Measurements from ENCODE around the gene ATF3. TPM values are rescaled to one million over a fixed set of nuclear protein-coding genes. Genes with fewer than 3 reads are reported as not detected.

The ATF3 gene
- total RNA-seq, 2 donors from 2014 or later, result 10.7 to 160 TPM

- DNase-seq (ENCODE audit: low spot score) (no peak), ATAC-seq (ENCODE audit: insufficient number of reproducible peaks, low FRiP score, low read depth) (no peak)
- H3K27ac ChIP-seq, result no peak overlapping the region
- peaks cover 3 to 13% of the 10 kb centered on the region in 2 donors for H3K4me1 ChIP-seq (ENCODE audit: control insufficient read depth in 1 of 2, low read depth in 2 of 2)
- no peaks in the 10 kb centered on the region for H3K9me3 ChIP-seq
- H3K27me3 ChIP-seq (replicated peaks; ENCODE audit: insufficient read depth), result no peaks in the 10 kb centered on the region
- H3K4me3 ChIP-seq, result no peak overlapping the region
- TF ChIP-seq CTCF (IDR thresholded peaks at IDR 0.05), result no peak
- no peaks in the 10 kb centered on the region for H3K36me3 ChIP-seq
Measured at GRCh38 chr1:212597487-212597886, 11.1 kb upstream of the ATF3 start.

DNA sequence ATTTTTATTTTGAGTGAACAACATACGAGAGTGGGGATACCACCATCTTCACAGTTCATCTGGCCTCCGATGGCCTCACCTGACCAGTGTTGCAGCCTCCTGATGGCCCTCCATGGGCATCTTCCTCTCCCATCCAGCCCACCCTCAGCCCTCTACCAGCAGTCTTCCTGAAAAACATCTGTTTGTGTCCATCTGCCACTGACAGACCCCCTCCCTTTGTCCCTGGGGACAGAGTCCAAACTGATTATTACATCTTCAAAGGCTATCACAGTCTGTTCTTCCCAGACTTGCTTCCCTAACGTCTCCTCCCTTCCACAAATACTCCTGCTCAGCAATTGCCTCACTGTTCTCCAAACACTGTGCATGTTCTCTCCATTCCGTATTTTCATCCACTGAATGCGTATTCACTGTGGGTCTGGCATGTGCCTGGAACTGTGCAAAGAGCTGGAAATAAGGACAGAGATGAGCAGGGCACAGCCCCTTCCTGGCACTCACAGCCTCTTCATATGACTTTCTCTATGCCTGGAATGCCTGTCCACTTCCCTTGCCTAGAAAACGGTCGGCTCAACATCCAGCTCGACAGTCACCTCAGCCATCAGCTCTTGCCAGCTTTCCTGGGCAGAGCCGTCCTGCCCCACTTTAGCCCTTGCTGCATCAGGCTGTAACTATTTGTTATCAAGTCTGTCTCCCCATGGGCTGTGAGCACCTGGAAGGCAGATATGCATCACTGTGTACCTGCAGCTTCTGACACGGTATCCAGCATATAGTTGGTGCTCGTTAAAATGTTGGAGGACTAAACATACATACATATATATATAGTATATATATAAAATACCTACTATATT lies 8.3 kb upstream of the ATF3 start:
- Histone ChIP-seq H3K27ac (no peak overlapping the region), H3K27me3 (replicated peaks; ENCODE audit: insufficient read depth) (no peaks in the 10 kb centered on the region), H3K36me3 (no peaks in the 10 kb centered on the region), H3K9me3 (no peaks in the 10 kb centered on the region), H3K4me3 (no peak overlapping the region), H3K4me1 (ENCODE audit: control insufficient read depth in 1 of 2, low read depth in 2 of 2) (peaks cover 3 to 15% of the 10 kb centered on the region in 2 donors)
- ATAC-seq (ENCODE audit: insufficient number of reproducible peaks, low FRiP score, low read depth), result no peak
- no peak for DNase-seq (ENCODE audit: low spot score)
- no peak for TF ChIP-seq CTCF (IDR thresholded peaks at IDR 0.05)

GRCh38 chr1:212600980-212601379 lies 7.6 kb upstream of the ATF3 start:
- Histone ChIP-seq H3K4me3 (no peak overlapping the region), H3K27me3 (replicated peaks; ENCODE audit: insufficient read depth) (no peaks in the 10 kb centered on the region), H3K4me1 (ENCODE audit: control insufficient read depth in 1 of 2, low read depth in 2 of 2) (peaks cover 3 to 18% of the 10 kb centered on the region in 2 donors), H3K27ac (no peak overlapping the region), H3K36me3 (no peaks in the 10 kb centered on the region), H3K9me3 (no peaks in the 10 kb centered on the region)
- TF ChIP-seq CTCF (IDR thresholded peaks at IDR 0.05), result no peak
- no peak for DNase-seq (ENCODE audit: low spot score)
- ATAC-seq (ENCODE audit: insufficient number of reproducible peaks, low FRiP score, low read depth), result no peak

DNA sequence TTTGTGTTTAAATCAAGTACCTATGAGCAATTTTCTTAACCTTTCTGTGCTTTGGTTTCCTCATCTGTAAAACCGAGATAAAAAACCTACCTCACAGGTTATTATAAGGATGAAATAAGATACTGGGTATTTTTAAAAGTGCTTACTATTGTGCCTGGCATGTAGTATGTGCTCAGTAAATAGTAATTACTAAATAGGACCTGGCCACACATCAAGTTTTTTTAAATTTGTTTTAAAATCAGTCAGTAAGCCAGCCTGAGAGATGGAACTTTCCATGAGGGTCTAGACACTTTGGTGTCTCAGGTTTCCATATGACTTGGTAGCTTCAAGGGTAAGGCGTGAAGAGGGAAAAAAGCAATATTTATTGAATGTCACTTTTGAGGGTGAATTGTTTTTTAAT lies 7.0 kb upstream of the ATF3 start:
- no peaks in the 10 kb centered on the region for H3K36me3 ChIP-seq
- ATAC-seq (ENCODE audit: insufficient number of reproducible peaks, low FRiP score, low read depth), result no peak
- no peaks in the 10 kb centered on the region for H3K9me3 ChIP-seq
- H3K4me1 ChIP-seq (ENCODE audit: control insufficient read depth in 1 of 2, low read depth in 2 of 2), result peaks cover 7 to 18% of the 10 kb centered on the region in 2 donors
- DNase-seq (ENCODE audit: low spot score), result no peak
- no peak overlapping the region for H3K27ac ChIP-seq
- H3K4me3 ChIP-seq, result no peak overlapping the region
- no peak for TF ChIP-seq CTCF (IDR thresholded peaks at IDR 0.05)
- no peaks in the 10 kb centered on the region for H3K27me3 ChIP-seq (replicated peaks; ENCODE audit: insufficient read depth)

DNA sequence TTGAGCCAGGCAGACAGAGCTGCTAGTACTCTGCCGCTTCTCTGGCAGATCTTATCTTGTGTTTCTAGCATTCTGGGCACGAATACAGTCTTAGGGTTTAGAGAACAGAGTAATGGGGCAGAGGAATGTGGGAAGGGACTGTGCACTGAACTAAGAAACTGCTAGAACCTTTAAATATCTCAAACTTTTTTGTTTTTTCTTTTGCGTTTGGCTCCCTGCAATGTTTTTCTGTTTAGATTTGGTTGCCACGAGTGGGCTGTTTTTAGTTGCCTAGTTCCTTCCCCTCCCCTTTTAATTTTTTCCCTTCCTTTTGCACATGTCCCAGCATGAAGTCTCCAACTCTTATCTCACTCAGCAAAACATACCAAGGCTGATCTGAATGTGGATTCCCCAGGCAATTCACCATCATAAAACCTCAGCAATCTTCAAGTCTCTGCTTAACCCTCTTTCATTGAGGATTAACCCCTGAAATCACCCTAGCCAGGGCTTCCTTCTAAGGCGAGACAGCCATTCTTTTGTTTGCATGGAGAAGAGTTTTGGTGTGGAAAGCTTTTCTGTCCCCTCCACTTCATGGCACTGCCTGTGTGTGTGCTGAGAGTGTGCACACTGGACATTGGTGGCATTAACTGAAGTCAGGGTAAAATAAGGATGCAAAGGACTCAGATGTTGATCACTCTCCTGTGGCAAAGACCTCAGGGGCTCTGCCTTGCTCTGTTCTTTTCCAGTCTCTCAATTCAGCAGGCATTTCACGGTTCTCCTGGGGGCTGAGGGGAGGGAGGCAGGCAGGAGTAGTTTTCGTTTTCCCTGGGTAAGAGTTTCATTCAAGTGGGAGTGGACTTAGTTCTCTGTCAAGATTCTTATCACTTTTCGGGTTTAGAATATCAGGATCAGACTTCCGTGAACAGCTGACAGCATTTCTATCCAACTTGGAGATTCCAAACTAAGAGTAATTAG lies 2.8 kb upstream of the ATF3 start:
- no peak for DNase-seq (ENCODE audit: low spot score)
- Histone ChIP-seq H3K36me3 (no peaks in the 10 kb centered on the region), H3K4me3 (peak overlapping the region; percentile 91), H3K4me1 (ENCODE audit: control insufficient read depth in 1 of 2, low read depth in 2 of 2) (peaks cover 7 to 32% of the 10 kb centered on the region in 2 donors), H3K9me3 (no peaks in the 10 kb centered on the region), H3K27ac (peak overlapping the region; percentile 52 to 87), H3K27me3 (replicated peaks; ENCODE audit: insufficient read depth) (no peaks in the 10 kb centered on the region)
- ATAC-seq (ENCODE audit: insufficient number of reproducible peaks, low FRiP score, low read depth), result no peak
- TF ChIP-seq CTCF (IDR thresholded peaks at IDR 0.05), result no peak

All from thoracic aorta (tissue), 2 donors.